SW 1271 (cell line): ENCODE data around the gene MED29.

Source experiments
- DNase-seq, 2 experiments: peaks; one replicate each; lab custom pipeline; 2025; lab: John Stamatoyannopoulos, UW

MED29 gene

GRCh38 chr19:39411081-39411831, 20.1 kb downstream of the MED29 start:
- no peak for DNase-seq

- peak; percentile 75 to 91 for DNase-seq
Measured at GRCh38 chr19:39411832-39412099, 20.6 kb downstream of the MED29 start.

GRCh38 chr19:39412100-39412866, 21.1 kb downstream of the MED29 start, which contains the start of gene PLEKHG2:
PLEKHG2 (plus strand) TSS chr19:39412669; CDS start chr19:39414087, 1,418 bp downstream.
- DNase-seq: peak; percentile 85 to 96

- DNase-seq: no peak
Measured at GRCh38 chr19:39412867-39413271, 21.7 kb downstream of the MED29 start.

- no peak for DNase-seq
Measured at GRCh38 chr19:39413272-39413910, 22.2 kb downstream of the MED29 start.

GRCh38 chr19:39413911-39414608, 22.9 kb downstream of the MED29 start:
- no peak for DNase-seq

GRCh38 chr19:39415111-39416046, 24.2 kb downstream of the MED29 start:
- no peak for DNase-seq

GRCh38 chr19:39416152-39417120, 25.3 kb downstream of the MED29 start:
- no peak for DNase-seq

- no peak for DNase-seq
Measured at GRCh38 chr19:39417463-39418181, 26.4 kb downstream of the MED29 start.

- DNase-seq: no peak
Measured at GRCh38 chr19:39419003-39419402, 27.8 kb downstream of the MED29 start.

GRCh38 chr19:39420769-39421168, 29.6 kb downstream of the MED29 start:
- DNase-seq: no peak

- DNase-seq: no peak
Measured at GRCh38 chr19:39422020-39422419, 30.8 kb downstream of the MED29 start.

GRCh38 chr19:39423258-39424086, 32.3 kb downstream of the MED29 start:
- no peak for DNase-seq

GRCh38 chr19:39424934-39425333, 33.8 kb downstream of the MED29 start:
- no peak for DNase-seq

GRCh38 chr19:39425744-39426143, 34.6 kb downstream of the MED29 start:
- no peak for DNase-seq

GRCh38 chr19:39426170-39426569, 35.0 kb downstream of the MED29 start:
- no peak for DNase-seq

- no peak for DNase-seq
Measured at GRCh38 chr19:39427707-39428106, 36.5 kb downstream of the MED29 start.

GRCh38 chr19:39428283-39429112, 37.3 kb downstream of the MED29 start:
- no peak for DNase-seq
